GM21619 (cell line): ENCODE data around the gene OR8B4.
A peak's percentile ranks its signal among the peaks of the same experiment; 100 is the strongest.
"Not testable (repeated sequence)": the region's sequence is repeated elsewhere in the genome, so short reads cannot be mapped to it uniquely, and the experiment has no call there.

Source experiments
- ATAC-seq: cut with Tn5 transposase; IDR thresholded peaks from one replicate; pipeline ENCODE4 v1.9.1; 2021; ENCODE audit not compliant: unreplicated experiment

Gene OR8B4

DNA sequence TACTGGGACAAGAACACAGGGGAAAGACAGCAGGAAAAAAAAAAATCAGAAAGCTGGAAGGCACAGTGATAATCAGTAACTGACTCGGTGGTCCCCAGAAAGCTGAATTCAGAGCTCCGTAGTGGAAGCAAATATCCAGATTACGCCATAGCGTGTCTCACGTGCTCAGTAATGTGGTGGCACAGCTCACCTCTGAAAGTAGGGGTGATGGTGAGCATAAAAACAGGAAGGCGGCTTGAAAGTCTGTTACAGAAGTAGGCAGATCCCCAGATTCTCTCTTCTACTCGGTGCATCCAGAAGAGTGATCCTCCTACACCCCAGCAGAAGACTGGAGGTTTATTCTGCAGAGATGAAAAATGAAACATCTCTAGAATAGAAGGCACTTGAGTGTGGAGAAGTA is 14.8 kb downstream of the OR8B4 start:
- no peak for ATAC-seq

DNA sequence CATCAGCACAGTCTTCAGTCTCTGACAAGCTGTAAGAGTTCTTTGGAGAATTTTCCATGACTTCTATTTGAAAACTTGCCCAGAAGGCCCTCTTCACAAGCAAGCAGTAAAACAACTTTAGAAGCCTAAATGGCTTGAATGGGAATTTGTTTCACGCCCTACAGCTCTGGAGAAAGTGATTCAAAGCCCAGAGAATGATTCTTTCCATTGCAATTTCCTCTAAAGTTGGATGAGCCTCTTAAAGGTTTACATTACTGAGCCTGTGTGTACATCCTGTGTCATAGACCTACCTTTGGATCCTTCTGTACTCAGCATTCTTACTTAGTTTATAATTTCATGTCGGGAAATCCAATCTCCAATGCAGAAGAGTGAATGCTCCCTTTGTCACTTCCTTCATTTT is 19.1 kb downstream of the OR8B4 start:
- ATAC-seq: no peak

DNA sequence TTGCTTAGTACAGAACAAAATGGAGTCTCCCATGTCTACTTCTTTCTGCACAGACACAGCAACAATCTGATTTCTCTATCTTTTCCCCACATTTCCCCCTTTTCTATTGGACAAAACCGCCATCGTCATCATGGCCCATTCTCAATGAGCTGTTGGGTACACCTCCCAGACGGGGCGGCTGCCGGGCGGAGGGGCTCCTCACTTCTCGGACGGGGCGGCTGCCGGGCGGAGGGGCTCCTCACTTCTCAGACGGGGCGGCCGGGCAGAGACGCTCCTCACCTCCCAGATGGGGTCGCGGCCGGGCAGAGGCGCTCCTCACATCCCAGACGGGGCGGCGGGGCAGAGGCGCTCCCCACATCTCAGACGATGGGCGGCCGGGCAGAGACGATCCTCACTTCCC is 21.5 kb downstream of the OR8B4 start:
- not testable (repeated sequence) for ATAC-seq

DNA sequence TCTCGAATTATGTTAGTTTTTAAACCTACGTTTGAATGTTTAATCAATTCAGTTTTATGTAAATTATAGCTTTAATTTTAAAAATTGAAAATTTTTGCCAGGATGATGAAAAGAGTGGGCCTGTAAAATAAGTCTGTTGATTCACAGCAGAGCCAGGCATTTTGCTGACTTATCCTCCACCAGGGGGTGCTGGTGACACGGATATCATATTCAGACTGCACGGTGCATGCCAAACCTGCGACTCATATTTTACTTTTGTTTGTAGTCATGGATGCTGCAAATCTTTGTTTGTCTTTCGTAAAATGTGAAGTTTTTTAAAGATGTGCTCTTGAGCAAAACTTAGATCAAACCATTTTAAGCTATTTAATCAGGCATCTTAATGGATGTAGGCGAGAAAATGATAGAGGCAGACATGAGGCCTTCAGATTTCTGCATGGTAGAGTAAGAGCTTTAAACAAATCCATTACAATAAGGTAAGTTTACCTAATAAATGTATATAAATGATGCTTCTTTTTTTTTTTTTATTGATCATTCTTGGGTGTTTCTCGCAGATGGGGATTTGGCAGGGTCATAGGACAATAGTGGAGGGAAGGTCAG is 22.2 kb downstream of the OR8B4 start:
- ATAC-seq: peak; percentile 97

DNA sequence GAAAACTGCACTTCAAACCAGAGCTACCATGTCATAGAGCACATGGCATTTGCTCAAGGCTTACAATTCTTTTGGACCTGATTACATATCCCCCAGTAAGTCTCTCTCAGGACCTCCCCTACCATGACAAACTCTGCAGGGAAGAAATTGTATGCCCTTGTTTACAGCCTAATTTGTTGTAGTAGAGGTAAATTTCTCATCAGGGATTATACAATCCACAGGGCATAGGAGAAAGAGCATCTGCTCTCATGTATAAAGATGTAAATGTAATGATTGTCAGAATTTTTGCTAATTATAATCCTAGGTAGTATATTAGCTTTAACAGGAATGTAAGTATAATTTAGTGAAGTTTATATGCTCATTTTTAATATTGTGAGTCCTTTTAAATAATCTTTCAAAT is 25.7 kb downstream of the OR8B4 start, which contains the start of gene OR8B3:
Gene OR8B3 (minus strand): TSS at position 101 of the 400 bp plus-strand sequence. CDS start 1,673 bp downstream, outside the sequence.
- no peak for ATAC-seq

DNA sequence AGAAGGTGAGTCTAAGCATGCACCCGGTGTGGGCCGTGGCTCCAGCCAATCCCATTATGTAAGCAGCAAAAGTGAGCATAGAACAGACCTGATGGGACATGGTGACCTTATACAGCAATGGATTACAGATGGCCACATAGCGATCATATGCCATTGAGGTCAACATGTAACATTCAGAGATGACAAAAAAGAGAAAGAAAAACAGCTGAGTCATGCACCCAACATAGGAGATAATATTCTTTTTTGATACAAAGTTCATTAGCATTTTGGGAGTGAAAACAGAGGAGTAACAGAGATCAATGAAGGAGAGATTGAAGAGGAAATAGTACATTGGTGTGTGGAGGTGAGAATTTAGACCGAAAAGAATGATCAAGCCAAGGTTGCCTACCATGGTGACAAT is 27.8 kb downstream of the OR8B4 start:
- ATAC-seq: not testable (repeated sequence)

DNA sequence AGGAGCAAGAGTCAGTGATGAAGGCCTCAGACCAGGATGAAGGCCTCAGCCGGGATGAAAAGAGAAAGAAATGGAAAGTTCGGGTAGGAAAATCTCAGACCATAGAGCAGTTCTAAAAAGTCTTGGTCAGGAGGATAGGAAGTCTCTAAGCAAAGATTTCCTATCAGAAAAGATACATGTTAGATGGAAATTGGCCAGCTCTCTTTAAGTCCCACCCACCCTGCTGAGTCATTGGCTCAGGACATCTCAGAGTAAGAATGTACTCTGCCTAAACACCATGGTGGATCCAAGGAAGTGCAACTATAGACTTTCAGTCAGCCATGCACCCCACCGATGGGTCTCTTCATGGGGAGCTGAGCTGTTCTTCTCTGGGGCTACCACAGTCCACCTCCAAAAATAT is 30.3 kb downstream of the OR8B4 start:
- ATAC-seq: no peak

DNA sequence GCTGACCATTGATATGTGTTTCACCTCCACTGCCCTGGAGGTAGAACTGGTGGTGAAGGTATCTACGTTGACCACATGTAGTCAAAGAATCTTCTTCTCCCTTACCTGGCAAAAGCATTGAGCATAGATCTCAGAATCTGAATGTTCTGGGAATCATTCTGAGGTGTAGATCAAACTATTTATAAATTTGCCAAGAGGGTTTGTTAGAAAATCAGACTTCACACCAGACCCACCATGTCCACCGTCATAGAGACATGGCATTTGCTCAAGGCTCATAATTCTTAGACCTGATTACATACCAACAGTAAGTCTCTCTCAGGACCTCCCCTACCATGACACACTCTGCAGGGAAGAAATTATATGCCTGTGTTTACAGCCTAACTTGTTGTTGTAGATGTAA is 40.3 kb downstream of the OR8B4 start, which contains the start of gene OR8B2:
Gene OR8B2 (minus strand): TSS at position 101 of the 400 bp plus-strand sequence. CDS start 1,156 bp downstream, outside the sequence.
- ATAC-seq: no peak

DNA sequence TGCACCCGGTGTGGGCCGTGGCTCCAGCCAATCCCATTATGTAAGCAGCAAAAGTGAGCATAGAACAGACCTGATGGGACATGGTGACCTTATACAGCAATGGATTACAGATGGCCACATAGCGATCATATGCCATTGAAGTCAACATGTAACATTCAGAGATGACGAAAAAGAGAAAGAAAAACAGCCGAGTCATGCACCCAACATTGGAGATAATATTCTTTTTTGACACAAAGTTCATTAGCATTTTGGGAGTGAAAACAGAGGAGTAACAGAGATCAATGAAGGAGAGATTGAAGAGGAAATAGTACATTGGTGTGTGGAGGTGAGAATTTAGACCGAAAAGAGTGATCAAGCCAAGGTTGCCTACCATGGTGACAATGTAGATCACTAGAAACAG is 41.8 kb downstream of the OR8B4 start:
- not testable (repeated sequence) for ATAC-seq

DNA sequence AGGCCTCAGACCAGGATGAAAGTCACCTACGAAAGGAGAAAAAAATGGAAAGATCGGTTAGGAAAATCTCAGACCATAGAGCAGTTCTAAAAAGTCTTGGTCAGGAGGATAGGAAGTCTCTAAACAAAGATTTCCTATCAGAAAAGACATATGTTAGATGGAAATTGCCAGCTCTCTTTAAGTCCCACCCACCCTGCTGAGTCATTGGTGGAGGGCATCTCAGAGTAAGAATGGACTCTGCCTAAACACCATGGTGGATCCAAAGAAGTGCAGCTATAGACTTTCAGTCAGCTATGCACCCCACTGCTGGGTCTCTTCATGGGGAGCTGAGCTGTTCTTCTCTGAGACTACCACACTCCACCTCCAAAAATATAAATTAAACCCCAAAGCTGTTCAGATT is 44.1 kb downstream of the OR8B4 start:
- no peak for ATAC-seq

DNA sequence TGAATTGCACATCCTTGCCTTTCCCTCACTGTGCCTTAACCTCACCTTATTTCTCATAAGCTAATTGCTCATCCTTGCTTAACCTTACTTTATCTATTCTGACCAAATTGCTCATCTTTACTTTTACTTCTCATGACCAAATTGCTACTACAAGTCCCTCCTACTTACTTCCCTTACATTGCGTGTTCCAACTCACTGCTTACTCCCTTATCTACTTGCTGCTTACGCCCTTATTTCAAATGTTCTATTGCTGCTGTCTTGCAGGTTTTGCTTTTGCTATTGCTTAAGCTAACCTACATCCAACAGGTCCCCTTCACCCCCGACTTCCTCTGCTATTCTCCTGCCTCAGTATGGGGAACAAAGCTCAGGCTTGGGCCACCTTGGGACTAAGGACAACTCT is 48.4 kb downstream of the OR8B4 start:
- ATAC-seq: no peak
